ENCODE data around the gene GHRL. TPM values are rescaled to one million over a fixed set of nuclear protein-coding genes. Genes with fewer than 3 reads are reported as not detected.

GHRL gene
- polyA plus RNA-seq, 1 donor, result 0.89 TPM

DNA sequence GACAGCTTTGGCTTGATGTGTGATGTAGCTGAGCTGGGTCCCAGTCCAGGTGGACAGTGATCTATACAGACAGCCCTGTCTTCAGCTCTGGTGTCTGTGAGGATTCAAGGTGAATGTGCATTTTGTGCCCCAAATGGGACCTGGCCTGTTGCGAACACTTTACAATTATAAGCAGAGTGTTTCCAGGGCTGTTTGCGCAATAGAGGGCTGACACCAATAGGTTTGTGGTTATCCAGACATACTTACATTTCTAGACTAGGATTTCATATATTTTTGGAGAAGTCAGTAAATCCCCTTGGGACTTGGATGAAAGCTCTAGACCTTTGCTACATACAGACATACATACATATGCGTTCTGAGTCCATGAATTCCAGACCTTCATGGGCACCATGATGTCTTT lies 48.7 kb downstream of the GHRL start:
- DNase-seq (ENCODE audit: low read depth), result no peak

GRCh38 chr3:10242182-10243065 lies 50.3 kb downstream of the GHRL start:
- DNase-seq (ENCODE audit: low read depth), result no peak

- no peak for DNase-seq (ENCODE audit: low read depth)
Measured at GRCh38 chr3:10240799-10241198, 51.9 kb downstream of the GHRL start.

DNA sequence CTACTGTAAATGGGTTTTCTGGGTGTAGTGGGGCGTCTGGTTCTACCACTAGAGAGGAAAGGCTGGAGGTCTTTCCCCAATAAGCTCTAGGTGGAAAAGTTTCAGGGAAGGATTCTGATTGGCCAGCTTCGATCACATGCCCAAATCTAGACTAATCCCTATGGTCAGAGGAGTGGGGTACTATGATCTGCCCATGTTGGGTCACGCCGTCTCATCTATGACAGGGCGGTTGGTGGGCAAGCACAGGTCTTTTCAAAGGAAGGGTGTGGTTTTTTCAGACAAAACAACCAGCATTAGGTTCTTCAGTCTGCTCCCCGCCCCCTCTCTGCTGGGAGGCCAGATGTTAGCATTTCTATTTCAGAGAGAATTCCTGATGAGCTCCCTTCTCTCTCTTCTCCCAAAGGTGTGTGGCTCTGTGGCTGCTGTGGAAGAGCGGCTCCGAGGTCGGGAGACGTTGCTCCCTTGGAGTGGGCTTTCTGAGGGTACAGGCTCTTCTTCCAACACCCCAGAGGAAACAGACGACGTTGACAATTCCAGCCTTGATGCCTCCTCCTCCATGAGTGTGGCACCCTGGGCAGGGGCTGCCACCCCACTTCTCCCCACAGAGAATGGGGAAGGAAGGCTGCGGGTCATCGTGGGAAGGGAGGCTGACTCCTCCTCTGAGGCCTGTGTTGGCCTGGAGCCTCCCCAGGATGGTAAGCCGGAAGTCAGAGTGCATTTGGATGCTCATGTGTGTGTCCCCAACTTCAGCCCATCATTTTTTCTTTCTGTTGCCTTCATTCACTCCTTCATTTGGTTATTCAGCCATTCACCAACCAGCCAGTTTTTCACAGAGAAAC lies 54.2 kb downstream of the GHRL start:
- no peak for DNase-seq (ENCODE audit: low read depth)

Other genes with a start within 250 kb of the GHRL start
- 0.30 TPM for gene FANCD2OS, start 184.7 kb downstream of the GHRL start, polyA plus RNA-seq (ENCODE audit: insufficient read length)
- 127 TPM for gene BRK1, start 177.3 kb downstream of the GHRL start, polyA plus RNA-seq (ENCODE audit: insufficient read length)
- gene VHL, start 151.2 kb downstream of the GHRL start, polyA plus RNA-seq (ENCODE audit: insufficient read length), result 43.8 TPM
- gene IRAK2, start 128.0 kb downstream of the GHRL start, polyA plus RNA-seq (ENCODE audit: insufficient read length), result 0.94 TPM
- gene TATDN2, start 44.5 kb downstream of the GHRL start, polyA plus RNA-seq (ENCODE audit: insufficient read length), result 15.6 TPM
- 99.7 TPM for gene SEC13, start 28.2 kb upstream of the GHRL start, polyA plus RNA-seq (ENCODE audit: insufficient read length)
- 6.6 TPM for gene ATP2B2, start 212.6 kb upstream of the GHRL start, polyA plus RNA-seq (ENCODE audit: insufficient read length)

Data from forelimb muscle (tissue), 1 donor.